ENCODE results near the gene TSEN34.

Gene TSEN34

GRCh38 chr19:54208784-54209057 lies 17.6 kb downstream of the TSEN34 start:
- Histone ChIP-seq H3K9me3 (ENCODE audit: control insufficient read depth, insufficient read depth, low read depth, low read length) (no peaks in the 10 kb centered on the region), H3K36me3 (ENCODE audit: control insufficient read depth in 2 of 2, insufficient read depth in 1 of 2, low read length in 2 of 2) (peaks cover 33 to 57% of the 10 kb centered on the region in 2 experiments), H3K27ac (ENCODE audit: extremely low read depth, low read depth, low read length) (peak overlapping the region; percentile 71), H3K4me3 (ENCODE audit: low read depth, low read length) (no peak overlapping the region), H3K4me1 (ENCODE audit: control insufficient read depth, insufficient read depth, low read length) (peaks cover 26% of the 10 kb centered on the region)
- CTCF ChIA-PET: no interaction called here
- TF ChIP-seq PATZ1 (tag by site-specific recombination; IDR thresholded peaks at IDR 0.05) (no peak), GLIS1 (tag by site-specific recombination; IDR thresholded peaks at IDR 0.05) (peak; percentile 42), PRDM10 (tag by site-specific recombination; IDR thresholded peaks at IDR 0.05) (no peak), KLF7 (tag by site-specific recombination; IDR thresholded peaks at IDR 0.05; ENCODE audit: borderline replicate concordance) (no peak)
- POLR2A ChIA-PET: interaction anchor here (1.3 to 9.1 kb wide), 3 partner anchors 8 to 72 kb away, joined by 6 to 152 read pairs (median 34); partner anchors contain the start of genes CNOT3, MBOAT7, RPS9 and TSEN34

- peaks cover 28 to 52% of the 10 kb centered on the region in 2 experiments for H3K36me3 ChIP-seq (ENCODE audit: control insufficient read depth in 2 of 2, insufficient read depth in 1 of 2, low read length in 2 of 2)
- H3K4me3 ChIP-seq (ENCODE audit: low read depth, low read length): no peak overlapping the region
- peaks cover 26% of the 10 kb centered on the region for H3K4me1 ChIP-seq (ENCODE audit: control insufficient read depth, insufficient read depth, low read length)
- ChIA-PET POLR2A (interaction anchor here (1.0 to 9.1 kb wide), 6 partner anchors 8 to 94 kb away, joined by 3 to 152 read pairs (median 6); partner anchors contain the start of genes CNOT3, LENG1, MBOAT7 and PRPF31), CTCF (interaction anchor here (0.7 to 2.2 kb wide), 3 partner anchors 23 to 57 kb away, joined by 3 to 14 read pairs (median 5); no protein-coding TSS in a partner anchor)
- H3K27ac ChIP-seq (ENCODE audit: extremely low read depth, low read depth, low read length): peak overlapping the region; percentile 71
- peak; percentile 41; the same call in 1 of the 2 replicates for TF ChIP-seq ZNF18 (tag by site-specific recombination; IDR thresholded peaks at IDR 0.05)
- TF ChIP-seq PBX3 (CRISPR knock-in tag; IDR thresholded peaks at IDR 0.05): peak; percentile 81
- 0 out of 2 replicates have a peak, but pooled peaks have one; percentile 14 for TF ChIP-seq ZIC2 (tag by site-specific recombination; IDR thresholded peaks at IDR 0.05)
- peak; percentile 89 for TF ChIP-seq GLIS1 (tag by site-specific recombination; IDR thresholded peaks at IDR 0.05)
- TF ChIP-seq BCL11A (tag by site-specific recombination; IDR thresholded peaks at IDR 0.05; ENCODE audit: low read depth): peak; percentile 92
- peak; percentile 42; the same call in 1 of the 2 replicates for TF ChIP-seq ZNF692 (tag by site-specific recombination; IDR thresholded peaks at IDR 0.05)
- no peak for TF ChIP-seq OSR2 (tag by site-specific recombination; IDR thresholded peaks at IDR 0.05)
- TF ChIP-seq ZSCAN30 (tag by site-specific recombination; IDR thresholded peaks at IDR 0.05): no peak
- peak; percentile 95 for TF ChIP-seq BCL11B (tag by site-specific recombination; IDR thresholded peaks at IDR 0.05; ENCODE audit: low read depth)
- peak; percentile 99 for TF ChIP-seq ZBTB20 (tag by site-specific recombination; IDR thresholded peaks at IDR 0.05)
- H3K9me3 ChIP-seq (ENCODE audit: control insufficient read depth, insufficient read depth, low read depth, low read length): no peaks in the 10 kb centered on the region
These were observed 18.1 kb downstream of the TSEN34 start for GRCh38 chr19:54209058-54209810.

Measured in HEK293 (cell line).